SK-N-SH (cell line): ENCODE measurements around the gene UEVLD.

Source experiments
- MEF2A ChIP-seq: IDR thresholded peaks from 2 replicates; pipeline ENCODE4 v1.4.0; 2012; ENCODE audit warnings: low read depth, borderline replicate concordance
- NFIC ChIP-seq: IDR thresholded peaks from 2 replicates; pipeline ENCODE4 v1.4.0; 2012; ENCODE audit warnings: borderline replicate concordance
- POLR2AphosphoS5 ChIP-seq: IDR thresholded peaks from 2 replicates; pipeline ENCODE4 v1.6.1; 2012; ENCODE audit warnings: low read depth, low read length
- TCF12 ChIP-seq: IDR thresholded peaks from 2 replicates; pipeline ENCODE4 v1.4.0; 2012
- TF ChIP-seq, protein P1 (sequence below): fragments of 150-350 bp; IDR thresholded peaks from 2 replicates; pipeline ENCODE4 v1.6.1; 2016; ENCODE audit warnings: mild to moderate bottlenecking, low read depth, low read length
- TF ChIP-seq, protein P2 (sequence below): fragments of 150-350 bp; IDR thresholded peaks from 2 replicates; pipeline ENCODE4 v1.6.1; 2017; ENCODE audit warnings: antibody characterized with exemption, low read length, low read depth, borderline replicate concordance
- TF ChIP-seq, protein P3 (sequence below): fragments of 200-600 bp; sonication (generic); IDR thresholded peaks from 2 replicates; pipeline ENCODE4 v1.6.1; 2017; ENCODE audit warnings: antibody characterized with exemption, mild to moderate bottlenecking, moderate library complexity

DNA sequence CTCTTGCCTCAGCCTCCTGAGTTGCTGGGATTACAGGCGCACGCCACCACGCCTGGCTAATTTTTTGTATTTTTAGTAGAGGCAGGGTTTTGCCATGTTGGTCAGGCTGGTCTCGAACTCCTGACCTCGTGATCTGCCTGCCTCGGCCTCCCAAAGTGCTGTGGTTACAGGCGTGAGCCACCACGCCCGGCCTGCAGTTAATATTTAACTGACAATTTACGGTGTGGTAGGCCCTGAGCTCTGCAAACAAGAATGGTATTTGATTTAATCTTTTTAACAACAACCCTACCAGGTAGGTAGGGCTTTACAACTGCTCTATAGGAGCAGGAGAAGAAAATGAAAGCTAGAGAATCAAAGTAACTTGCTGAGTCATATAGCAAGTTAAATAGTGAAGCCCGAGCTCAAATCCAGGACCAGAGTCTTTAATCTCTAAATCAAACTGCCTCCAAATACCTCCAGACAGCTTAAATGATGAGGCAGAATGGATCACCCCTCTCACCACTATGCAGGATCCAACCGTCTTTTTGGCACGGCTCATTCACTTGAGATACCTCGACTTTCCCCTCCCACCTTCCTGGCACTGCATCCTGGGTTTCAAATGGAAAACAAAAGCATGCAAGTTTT, 9.4 kb downstream of the UEVLD start:
- TF ChIP-seq TCF12 (no peak), NFIC (no peak), MEF2A (no peak), POLR2AphosphoS5 (no peak)
- TF ChIP-seq, protein P1, sequence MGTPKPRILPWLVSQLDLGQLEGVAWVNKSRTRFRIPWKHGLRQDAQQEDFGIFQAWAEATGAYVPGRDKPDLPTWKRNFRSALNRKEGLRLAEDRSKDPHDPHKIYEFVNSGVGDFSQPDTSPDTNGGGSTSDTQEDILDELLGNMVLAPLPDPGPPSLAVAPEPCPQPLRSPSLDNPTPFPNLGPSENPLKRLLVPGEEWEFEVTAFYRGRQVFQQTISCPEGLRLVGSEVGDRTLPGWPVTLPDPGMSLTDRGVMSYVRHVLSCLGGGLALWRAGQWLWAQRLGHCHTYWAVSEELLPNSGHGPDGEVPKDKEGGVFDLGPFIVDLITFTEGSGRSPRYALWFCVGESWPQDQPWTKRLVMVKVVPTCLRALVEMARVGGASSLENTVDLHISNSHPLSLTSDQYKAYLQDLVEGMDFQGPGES: no peak
- TF ChIP-seq, protein P2, sequence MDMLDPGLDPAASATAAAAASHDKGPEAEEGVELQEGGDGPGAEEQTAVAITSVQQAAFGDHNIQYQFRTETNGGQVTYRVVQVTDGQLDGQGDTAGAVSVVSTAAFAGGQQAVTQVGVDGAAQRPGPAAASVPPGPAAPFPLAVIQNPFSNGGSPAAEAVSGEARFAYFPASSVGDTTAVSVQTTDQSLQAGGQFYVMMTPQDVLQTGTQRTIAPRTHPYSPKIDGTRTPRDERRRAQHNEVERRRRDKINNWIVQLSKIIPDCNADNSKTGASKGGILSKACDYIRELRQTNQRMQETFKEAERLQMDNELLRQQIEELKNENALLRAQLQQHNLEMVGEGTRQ: no peak
- TF ChIP-seq, protein P3, sequence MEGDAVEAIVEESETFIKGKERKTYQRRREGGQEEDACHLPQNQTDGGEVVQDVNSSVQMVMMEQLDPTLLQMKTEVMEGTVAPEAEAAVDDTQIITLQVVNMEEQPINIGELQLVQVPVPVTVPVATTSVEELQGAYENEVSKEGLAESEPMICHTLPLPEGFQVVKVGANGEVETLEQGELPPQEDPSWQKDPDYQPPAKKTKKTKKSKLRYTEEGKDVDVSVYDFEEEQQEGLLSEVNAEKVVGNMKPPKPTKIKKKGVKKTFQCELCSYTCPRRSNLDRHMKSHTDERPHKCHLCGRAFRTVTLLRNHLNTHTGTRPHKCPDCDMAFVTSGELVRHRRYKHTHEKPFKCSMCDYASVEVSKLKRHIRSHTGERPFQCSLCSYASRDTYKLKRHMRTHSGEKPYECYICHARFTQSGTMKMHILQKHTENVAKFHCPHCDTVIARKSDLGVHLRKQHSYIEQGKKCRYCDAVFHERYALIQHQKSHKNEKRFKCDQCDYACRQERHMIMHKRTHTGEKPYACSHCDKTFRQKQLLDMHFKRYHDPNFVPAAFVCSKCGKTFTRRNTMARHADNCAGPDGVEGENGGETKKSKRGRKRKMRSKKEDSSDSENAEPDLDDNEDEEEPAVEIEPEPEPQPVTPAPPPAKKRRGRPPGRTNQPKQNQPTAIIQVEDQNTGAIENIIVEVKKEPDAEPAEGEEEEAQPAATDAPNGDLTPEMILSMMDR: no peak
